Measurements from ENCODE around the gene GNB5. TPM values are rescaled to one million over a fixed set of nuclear protein-coding genes. Genes with fewer than 3 reads are reported as not detected.

GNB5 gene
- total and polyA plus RNA-seq, 4 donors: 18.2 to 30.0 (median 27.1) TPM

DNA sequence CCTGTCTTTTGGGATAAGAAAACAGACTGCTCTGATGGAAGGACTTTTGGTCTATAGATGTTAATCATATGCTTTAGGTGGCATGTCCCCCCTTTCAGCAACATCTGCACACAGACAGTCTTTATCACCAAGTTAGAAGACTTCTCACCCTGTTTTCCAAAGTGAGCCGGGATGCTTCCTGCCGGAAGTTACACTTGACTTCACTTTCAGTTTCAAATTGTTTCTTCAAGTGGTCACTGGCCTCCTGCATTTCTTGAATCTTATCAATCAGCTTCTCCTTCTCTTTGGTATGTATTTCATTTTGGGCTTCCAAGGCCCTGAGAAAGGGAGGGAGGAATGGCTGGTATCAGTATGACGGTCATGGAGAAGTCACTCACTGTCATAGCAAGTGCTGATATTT is 27.2 kb upstream of the GNB5 start:
- H3K9me3 ChIP-seq (ENCODE audit: control insufficient read depth, low read length): no peaks in the 10 kb centered on the region
- intact Hi-C loops (cut with DNase I): no loop called here
- 84 to 90% methylated on average over 3 of the region's 3 CpGs for WGBS, 2 donors

DNA sequence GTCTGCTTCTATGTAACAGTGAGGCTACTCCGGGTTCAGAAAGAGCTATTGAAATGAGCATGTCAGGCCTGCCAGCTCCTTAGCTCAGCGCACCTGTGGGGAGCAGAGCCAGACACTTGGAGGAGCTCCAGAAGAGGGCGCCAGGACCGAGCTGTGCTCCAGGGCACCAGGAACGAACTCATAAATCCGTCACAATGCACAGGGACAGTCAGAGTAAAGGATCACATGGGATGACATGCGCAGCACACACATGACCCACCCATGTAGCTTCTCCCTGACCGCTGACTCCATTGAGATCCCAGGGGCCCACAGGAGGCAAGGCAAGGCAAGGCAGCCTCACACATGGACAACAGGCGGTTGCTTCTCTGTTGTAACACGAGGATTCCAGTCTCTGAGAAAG is 26.0 kb upstream of the GNB5 start:
- no peak for ATAC-seq (ENCODE audit: low FRiP score)
- no peak overlapping the region for H3K27ac ChIP-seq (ENCODE audit: low read depth in 1 of 2, low read length in 2 of 2)
- H3K4me3 ChIP-seq (ENCODE audit: low read length in 2 of 2): no peak overlapping the region
- no peak for DNase-seq
- no peaks in the 10 kb centered on the region for H3K9me3 ChIP-seq (ENCODE audit: control insufficient read depth, low read length)
- 80 to 84% methylated on average over 10 of the region's 10 CpGs for WGBS, 2 donors
- H3K4me1 ChIP-seq (ENCODE audit: control insufficient read depth in 1 of 2, insufficient read depth in 2 of 2, low read length in 2 of 2): no peaks in the 10 kb centered on the region
- no peaks in the 10 kb centered on the region for H3K27me3 ChIP-seq (ENCODE audit: control insufficient read depth in 1 of 2, insufficient read depth in 2 of 2, low read length in 1 of 2)
- intact Hi-C loops (cut with DNase I): no loop called here
- H3K36me3 ChIP-seq (ENCODE audit: control insufficient read depth in 1 of 2, insufficient read depth in 2 of 2, low read length in 1 of 2): no peaks in the 10 kb centered on the region

More for the DNA sequence above, 27.2 kb upstream of the GNB5 start:
- Histone ChIP-seq H3K27ac (ENCODE audit: low read depth in 1 of 2, low read length in 2 of 2) (no peak overlapping the region), H3K36me3 (ENCODE audit: control insufficient read depth in 1 of 2, insufficient read depth in 2 of 2, low read length in 1 of 2) (no peaks in the 10 kb centered on the region), H3K27me3 (ENCODE audit: control insufficient read depth in 1 of 2, insufficient read depth in 2 of 2, low read length in 1 of 2) (no peaks in the 10 kb centered on the region), H3K4me1 (ENCODE audit: control insufficient read depth in 1 of 2, insufficient read depth in 2 of 2, low read length in 2 of 2) (no peaks in the 10 kb centered on the region), H3K4me3 (ENCODE audit: low read length in 2 of 2) (no peak overlapping the region)
- DNase-seq (no peak), ATAC-seq (ENCODE audit: low FRiP score) (no peak)

DNA sequence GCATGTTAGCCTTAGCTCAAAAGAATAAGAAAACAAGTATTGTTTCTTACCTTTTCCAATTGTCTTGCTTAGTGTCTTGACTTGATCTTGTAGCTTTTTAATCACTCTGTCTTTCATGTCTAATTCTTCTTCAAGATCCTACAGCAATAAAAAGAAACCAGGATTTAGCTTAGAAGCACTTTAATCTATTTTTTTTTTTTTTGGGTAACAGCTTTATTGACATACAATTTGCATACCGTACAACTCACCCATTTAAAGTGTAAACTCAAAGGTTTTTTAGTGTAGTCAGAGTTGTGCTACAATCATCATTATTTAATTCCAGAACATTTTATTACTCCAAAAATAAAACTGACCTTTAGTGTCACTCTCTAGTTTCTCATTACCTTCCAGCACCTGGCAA is 23.4 kb upstream of the GNB5 start:
- Histone ChIP-seq H3K9me3 (ENCODE audit: control insufficient read depth, low read length) (no peaks in the 10 kb centered on the region), H3K27me3 (ENCODE audit: control insufficient read depth in 1 of 2, insufficient read depth in 2 of 2, low read length in 1 of 2) (no peaks in the 10 kb centered on the region), H3K4me1 (ENCODE audit: control insufficient read depth in 1 of 2, insufficient read depth in 2 of 2, low read length in 2 of 2) (no peaks in the 10 kb centered on the region), H3K27ac (ENCODE audit: low read depth in 1 of 2, low read length in 2 of 2) (no peak overlapping the region), H3K4me3 (ENCODE audit: low read length in 2 of 2) (no peak overlapping the region), H3K36me3 (ENCODE audit: control insufficient read depth in 1 of 2, insufficient read depth in 2 of 2, low read length in 1 of 2) (no peaks in the 10 kb centered on the region)
- no peak for ATAC-seq (ENCODE audit: low FRiP score)
- DNase-seq: no peak
- intact Hi-C loops (cut with DNase I): no loop called here
- 86 to 92% methylated on average over 1 of the region's 1 CpG for WGBS, 2 donors

DNA sequence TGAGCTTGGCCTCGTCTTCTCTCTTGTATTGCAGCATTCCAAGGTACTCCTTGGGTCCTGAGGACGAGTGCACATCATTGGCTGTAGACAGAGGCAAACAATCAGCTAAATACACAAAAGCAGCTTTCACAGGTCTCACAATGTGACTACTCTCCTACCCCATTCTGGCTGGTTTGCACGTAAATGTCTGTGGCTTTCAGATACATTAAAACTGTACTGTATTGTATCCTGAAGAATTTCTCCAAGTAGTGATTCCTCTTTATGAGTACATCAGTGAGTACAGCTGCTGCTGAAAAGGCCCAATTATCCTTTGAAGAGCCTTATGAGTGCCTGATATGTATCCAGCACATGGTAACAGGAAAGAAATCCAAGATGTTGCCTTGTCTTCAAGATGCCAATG is 22.0 kb upstream of the GNB5 start:
- 87 to 89% methylated on average over 3 of the region's 3 CpGs for WGBS, 2 donors

DNA sequence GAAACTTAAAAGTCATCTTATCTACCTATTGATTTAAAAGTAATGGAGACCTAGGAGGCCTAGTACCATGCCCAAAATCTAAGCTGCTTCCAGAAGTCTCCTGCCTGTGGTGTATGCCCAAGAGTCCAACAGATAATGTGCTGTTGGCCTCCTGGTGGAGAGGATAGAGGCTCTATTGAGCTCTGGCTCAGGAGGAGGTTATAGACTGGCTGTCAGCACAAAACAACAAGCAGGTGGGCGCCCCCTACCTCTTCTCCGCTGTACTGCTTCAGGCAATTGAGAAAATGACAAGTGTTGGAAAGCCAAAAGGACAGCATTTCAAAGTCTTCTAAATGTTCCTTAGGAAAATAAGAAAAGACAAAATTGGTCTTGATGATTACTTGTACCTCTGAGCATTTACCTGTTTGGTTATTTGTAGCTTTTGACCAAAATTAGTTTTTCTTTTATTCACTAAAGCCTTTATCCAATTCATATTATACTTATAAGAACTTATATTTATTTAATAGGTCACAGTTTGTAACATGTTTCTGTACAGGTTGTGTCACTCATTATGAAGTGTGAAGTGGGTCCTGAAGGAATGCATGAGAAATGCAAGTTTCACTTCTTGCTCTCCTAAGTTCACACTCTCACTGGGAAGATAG is 17.2 kb upstream of the GNB5 start:
- WGBS, 2 donors: 40 to 43% methylated on average over 2 of the region's 2 CpGs
- Histone ChIP-seq H3K4me3 (ENCODE audit: low read length in 2 of 2) (no peak overlapping the region), H3K9me3 (ENCODE audit: control insufficient read depth, low read length) (no peaks in the 10 kb centered on the region), H3K27me3 (ENCODE audit: control insufficient read depth in 1 of 2, insufficient read depth in 2 of 2, low read length in 1 of 2) (no peaks in the 10 kb centered on the region), H3K27ac (ENCODE audit: low read depth in 1 of 2, low read length in 2 of 2) (no peak overlapping the region), H3K4me1 (ENCODE audit: control insufficient read depth in 1 of 2, insufficient read depth in 2 of 2, low read length in 2 of 2) (no peaks in the 10 kb centered on the region), H3K36me3 (ENCODE audit: control insufficient read depth in 1 of 2, insufficient read depth in 2 of 2, low read length in 1 of 2) (peaks cover 0 to 1% of the 10 kb centered on the region in 2 donors)
- no peak for ATAC-seq (ENCODE audit: low FRiP score)
- DNase-seq: no peak
- intact Hi-C loops (cut with DNase I): no loop called here

More for the DNA sequence above, 22.0 kb upstream of the GNB5 start:
- Histone ChIP-seq H3K4me1 (ENCODE audit: control insufficient read depth in 1 of 2, insufficient read depth in 2 of 2, low read length in 2 of 2) (no peaks in the 10 kb centered on the region), H3K27ac (ENCODE audit: low read depth in 1 of 2, low read length in 2 of 2) (no peak overlapping the region), H3K9me3 (ENCODE audit: control insufficient read depth, low read length) (no peaks in the 10 kb centered on the region), H3K27me3 (ENCODE audit: control insufficient read depth in 1 of 2, insufficient read depth in 2 of 2, low read length in 1 of 2) (no peaks in the 10 kb centered on the region), H3K36me3 (ENCODE audit: control insufficient read depth in 1 of 2, insufficient read depth in 2 of 2, low read length in 1 of 2) (no peaks in the 10 kb centered on the region), H3K4me3 (ENCODE audit: low read length in 2 of 2) (no peak overlapping the region)
- ATAC-seq (ENCODE audit: low FRiP score) (no peak), DNase-seq (no peak)
- intact Hi-C loops (cut with DNase I): no loop called here

DNA sequence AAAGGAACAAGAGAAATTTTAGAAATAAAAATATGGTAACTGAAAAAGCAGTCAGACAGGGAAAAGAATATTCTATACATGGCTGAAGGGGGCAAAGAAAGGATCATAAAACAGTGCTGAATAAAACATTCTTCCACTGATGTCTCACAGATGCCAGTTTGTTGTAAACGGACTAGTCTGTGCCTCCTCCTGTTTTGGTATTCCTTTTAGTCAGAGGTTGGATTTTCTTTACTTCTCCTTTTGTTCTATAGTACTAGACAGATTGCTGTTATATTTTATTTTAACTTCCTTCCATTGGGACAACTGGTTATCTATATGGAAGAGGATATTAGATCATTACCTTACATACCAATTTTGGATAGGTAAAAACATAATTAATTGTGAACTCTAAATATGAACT is 16.0 kb upstream of the GNB5 start:
- WGBS, 2 donors: 50 to 69% methylated on average over 1 of the region's 1 CpG
- Histone ChIP-seq H3K4me1 (ENCODE audit: control insufficient read depth in 1 of 2, insufficient read depth in 2 of 2, low read length in 2 of 2) (no peaks in the 10 kb centered on the region), H3K9me3 (ENCODE audit: control insufficient read depth, low read length) (no peaks in the 10 kb centered on the region), H3K4me3 (ENCODE audit: low read length in 2 of 2) (no peak overlapping the region), H3K27me3 (ENCODE audit: control insufficient read depth in 1 of 2, insufficient read depth in 2 of 2, low read length in 1 of 2) (no peaks in the 10 kb centered on the region), H3K36me3 (ENCODE audit: control insufficient read depth in 1 of 2, insufficient read depth in 2 of 2, low read length in 1 of 2) (peaks cover 0 to 1% of the 10 kb centered on the region in 2 donors), H3K27ac (ENCODE audit: low read depth in 1 of 2, low read length in 2 of 2) (no peak overlapping the region)
- DNase-seq: no peak
- no peak for ATAC-seq (ENCODE audit: low FRiP score)
- intact Hi-C loops (cut with DNase I): no loop called here

DNA sequence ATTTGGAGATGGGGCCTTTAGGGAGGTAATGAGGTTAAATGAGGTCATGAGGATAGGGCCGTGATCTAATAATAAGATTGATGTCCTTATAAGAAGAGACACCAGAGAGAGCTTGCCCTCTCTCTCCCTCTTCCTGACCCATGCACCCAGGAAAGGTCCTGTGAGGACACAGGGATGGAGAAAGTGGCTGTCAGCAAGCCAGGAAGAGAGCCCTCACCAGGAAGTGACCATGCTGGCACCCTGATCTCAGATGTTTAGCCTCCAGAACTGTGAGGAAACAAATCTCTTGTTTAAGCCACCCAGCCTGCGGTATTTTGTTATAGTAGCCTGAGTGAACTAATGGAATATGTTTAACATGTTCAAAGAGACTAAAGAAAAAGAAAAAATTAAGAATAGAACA is 15.3 kb upstream of the GNB5 start:
- Histone ChIP-seq H3K4me1 (ENCODE audit: control insufficient read depth in 1 of 2, insufficient read depth in 2 of 2, low read length in 2 of 2) (no peaks in the 10 kb centered on the region), H3K4me3 (ENCODE audit: low read length in 2 of 2) (no peak overlapping the region), H3K36me3 (ENCODE audit: control insufficient read depth in 1 of 2, insufficient read depth in 2 of 2, low read length in 1 of 2) (peaks cover 0 to 1% of the 10 kb centered on the region in 2 donors), H3K27me3 (ENCODE audit: control insufficient read depth in 1 of 2, insufficient read depth in 2 of 2, low read length in 1 of 2) (no peaks in the 10 kb centered on the region), H3K27ac (ENCODE audit: low read depth in 1 of 2, low read length in 2 of 2) (no peak overlapping the region), H3K9me3 (ENCODE audit: control insufficient read depth, low read length) (no peaks in the 10 kb centered on the region)
- DNase-seq (no peak), ATAC-seq (ENCODE audit: low FRiP score) (no peak)
- intact Hi-C loops (cut with DNase I): no loop called here
- WGBS, 2 donors: 75 to 95% methylated on average over 2 of the region's 2 CpGs

DNA sequence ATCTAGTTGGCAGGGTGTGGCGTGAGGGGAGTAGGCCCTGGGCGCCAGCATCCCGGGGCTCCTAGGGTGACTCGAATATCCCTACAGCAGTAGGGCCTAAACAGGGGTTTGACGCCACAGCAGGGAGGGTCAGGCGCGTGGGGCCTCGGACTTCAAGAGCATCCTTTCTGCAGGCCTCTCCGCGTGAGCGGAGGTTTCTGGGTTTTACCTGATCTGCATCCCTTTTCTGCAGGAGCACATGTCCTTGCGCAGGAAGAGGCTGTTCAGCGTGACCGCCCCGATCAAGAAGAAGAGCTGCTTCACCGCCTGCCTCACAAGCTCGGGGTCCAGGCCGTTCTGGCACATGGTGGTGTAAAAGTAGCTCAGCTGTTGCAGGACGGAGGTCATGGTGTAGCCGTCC is 13.5 kb upstream of the GNB5 start:
- DNase-seq: no peak
- ATAC-seq (ENCODE audit: low FRiP score): no peak
- Histone ChIP-seq H3K9me3 (ENCODE audit: control insufficient read depth, low read length) (no peaks in the 10 kb centered on the region), H3K4me3 (ENCODE audit: low read length in 2 of 2) (no peak overlapping the region), H3K27ac (ENCODE audit: low read depth in 1 of 2, low read length in 2 of 2) (no peak overlapping the region), H3K4me1 (ENCODE audit: control insufficient read depth in 1 of 2, insufficient read depth in 2 of 2, low read length in 2 of 2) (no peaks in the 10 kb centered on the region), H3K36me3 (ENCODE audit: control insufficient read depth in 1 of 2, insufficient read depth in 2 of 2, low read length in 1 of 2) (peaks cover 0 to 1% of the 10 kb centered on the region in 2 donors), H3K27me3 (ENCODE audit: control insufficient read depth in 1 of 2, insufficient read depth in 2 of 2, low read length in 1 of 2) (no peaks in the 10 kb centered on the region)
- intact Hi-C loops (cut with DNase I): no loop called here
- 97 to 98% methylated on average over 20 of the region's 20 CpGs for WGBS, 2 donors

DNA sequence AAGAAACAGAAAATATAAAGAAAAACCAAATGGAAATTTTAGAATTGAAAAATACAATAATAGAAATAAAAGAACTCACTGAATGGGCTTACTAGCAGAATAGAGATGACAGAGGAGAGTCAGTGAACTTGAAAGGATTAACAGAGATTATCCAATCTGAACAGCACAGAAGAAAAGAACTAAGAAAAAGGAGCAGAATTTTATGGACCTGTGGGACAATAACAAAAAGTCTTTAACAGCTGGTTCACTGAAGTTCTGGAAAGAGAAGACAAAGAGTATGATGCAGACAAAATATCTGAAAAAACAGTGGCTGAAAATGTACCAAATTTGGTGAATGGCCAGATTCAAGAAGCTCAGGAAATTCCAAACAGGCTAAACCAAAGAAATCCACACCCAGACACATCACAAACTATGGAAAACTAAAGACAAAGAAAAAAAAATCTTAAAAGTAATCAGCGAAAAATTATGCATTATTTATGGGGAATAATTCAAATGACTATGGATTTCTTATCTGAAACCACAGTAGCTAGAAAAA is 9.7 kb upstream of the GNB5 start:
- DNase-seq (no peak), ATAC-seq (ENCODE audit: low FRiP score) (no peak)
- no peak overlapping the region for H3K27ac ChIP-seq (ENCODE audit: low read depth in 1 of 2, low read length in 2 of 2)
- no peak overlapping the region for H3K4me3 ChIP-seq (ENCODE audit: low read length in 2 of 2)
- peaks cover 1% of the 10 kb centered on the region for H3K9me3 ChIP-seq (ENCODE audit: control insufficient read depth, low read length)
- intact Hi-C loops (cut with DNase I): loop anchor here in 1 of 2 donors (1.0 kb wide), 1 partner anchor 11 kb away; no protein-coding TSS in a partner anchor
- no peaks in the 10 kb centered on the region for H3K4me1 ChIP-seq (ENCODE audit: control insufficient read depth in 1 of 2, insufficient read depth in 2 of 2, low read length in 2 of 2)
- no peaks in the 10 kb centered on the region for H3K27me3 ChIP-seq (ENCODE audit: control insufficient read depth in 1 of 2, insufficient read depth in 2 of 2, low read length in 1 of 2)
- 87 to 90% methylated on average over 1 of the region's 1 CpG for WGBS, 2 donors
- peaks cover 0 to 1% of the 10 kb centered on the region in 2 donors for H3K36me3 ChIP-seq (ENCODE audit: control insufficient read depth in 1 of 2, insufficient read depth in 2 of 2, low read length in 1 of 2)

All from aorta (tissue), 5 donors.